ENCODE measurements around the gene GABRA1. TPM values are rescaled to one million over a fixed set of nuclear protein-coding genes. Genes with fewer than 3 reads are reported as not detected.

Gene GABRA1
- not detected in 2 replicates for total RNA-seq (2014; rRNA removed; shearing (Covaris generic))
- not detected in 2 replicates for polyA plus RNA-seq (2016; fragmentation: Nextera tagmentation; extraction: Ambion mirVana)

DNA sequence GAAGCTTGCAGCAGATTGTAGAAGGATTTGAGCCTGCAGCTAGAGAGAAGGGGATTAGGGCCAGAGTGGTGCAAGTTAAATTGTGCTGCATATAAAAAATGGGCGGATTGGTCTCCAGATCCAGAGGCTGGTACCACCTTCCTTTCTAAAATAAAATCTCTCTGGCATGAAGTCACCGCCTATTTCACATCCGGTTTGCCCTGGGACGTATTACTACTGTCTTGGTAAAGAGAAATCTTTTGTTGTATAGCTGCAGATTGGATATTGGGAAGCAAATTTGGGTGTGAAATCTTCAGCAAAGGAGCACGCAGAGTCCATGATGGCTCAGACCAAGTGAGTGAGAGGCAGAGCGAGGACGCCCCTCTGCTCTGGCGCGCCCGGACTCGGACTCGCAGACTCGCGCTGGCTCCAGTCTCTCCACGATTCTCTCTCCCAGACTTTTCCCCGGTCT is at the start of gene GABRA1:
Gene GABRA1, plus strand, starts transcription at position 180 of the 451 bp plus-strand sequence. CDS start 2,691 bp downstream, outside the sequence.
- in situ Hi-C loops (cut with MboI) = no loop called here
- H3F3A ChIP-seq (ENCODE audit: insufficient read depth) = no peaks in the 10 kb centered on the region
- peak; percentile 0 for DNase-seq
- no peak within 1 kb of the TSS for H3K27ac ChIP-seq
- WGBS, 2 experiments (ENCODE audit: low coverage in 1 of 2, low lambda C conversion rate in 2 of 2, missing lambda C conversion rate in 2 of 2) = 1 to 3% methylated on average over 16 of the region's 16 CpGs
- no peaks in the 10 kb centered on the region for H3K36me3 ChIP-seq (ENCODE audit: low read depth)
- no peak within 1 kb of the TSS for H3K9ac ChIP-seq
- no peak within 1 kb of the TSS for H2AFZ ChIP-seq
- no peaks in the 10 kb centered on the region for H3K27me3 ChIP-seq (replicated peaks; ENCODE audit: insufficient read depth)
- H3K4me3 ChIP-seq = no peak within 1 kb of the TSS
- H3K4me1 ChIP-seq (ENCODE audit: insufficient read depth) = no peaks in the 10 kb centered on the region
- no peaks in the 10 kb centered on the region for H4K20me1 ChIP-seq (ENCODE audit: insufficient read depth)
- H3K79me2 ChIP-seq (ENCODE audit: insufficient read depth) = no peaks in the 10 kb centered on the region
- no peak for TF ChIP-seq EZH2phosphoT487 (IDR thresholded peaks at IDR 0.05; ENCODE audit: insufficient read depth, low read depth)
- TF ChIP-seq EZH2 (IDR thresholded peaks at IDR 0.05; ENCODE audit: insufficient read depth, poor library complexity, severe bottlenecking) = no peak
- no peak within 1 kb of the TSS for H3K4me2 ChIP-seq (ENCODE audit: unreplicated experiment)
- H3K9me2 ChIP-seq (ENCODE audit: insufficient read depth) = no peaks in the 10 kb centered on the region
- H3K9me3 ChIP-seq (ENCODE audit: low read depth) = no peaks in the 10 kb centered on the region

DNA sequence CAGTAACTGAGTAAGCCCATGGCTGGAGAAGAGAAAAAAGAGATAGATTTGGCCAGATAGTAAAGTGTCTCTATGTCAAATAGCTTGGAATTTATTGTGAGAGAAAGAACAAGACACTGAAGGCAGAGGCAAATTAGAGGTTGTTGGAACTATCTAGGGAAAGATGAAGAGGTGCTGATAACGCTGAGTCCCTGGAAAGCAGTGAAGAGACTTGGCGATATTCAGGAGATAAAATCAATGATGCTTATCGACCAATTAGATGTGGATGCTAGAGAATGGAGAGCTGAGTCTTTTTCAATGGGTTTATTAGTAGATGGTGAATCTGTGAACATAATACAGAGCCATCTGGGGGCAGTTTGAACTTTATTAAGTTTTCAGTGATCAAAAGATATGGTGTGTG is 48.6 kb upstream of the GABRA1 start:
- Histone ChIP-seq H3F3A (ENCODE audit: insufficient read depth) (no peaks in the 10 kb centered on the region), H3K4me2 (ENCODE audit: unreplicated experiment) (no peak overlapping the region), H3K36me3 (ENCODE audit: low read depth) (no peaks in the 10 kb centered on the region), H3K4me1 (ENCODE audit: insufficient read depth) (no peaks in the 10 kb centered on the region), H3K9ac (no peak overlapping the region), H3K9me2 (ENCODE audit: insufficient read depth) (no peaks in the 10 kb centered on the region), H3K4me3 (no peak overlapping the region), H2AFZ (no peak overlapping the region), H3K9me3 (ENCODE audit: low read depth) (no peaks in the 10 kb centered on the region), H4K20me1 (ENCODE audit: insufficient read depth) (no peaks in the 10 kb centered on the region), H3K79me2 (ENCODE audit: insufficient read depth) (no peaks in the 10 kb centered on the region), H3K27me3 (replicated peaks; ENCODE audit: insufficient read depth) (no peaks in the 10 kb centered on the region), H3K27ac (no peak overlapping the region)
- in situ Hi-C loops (cut with MboI) = no loop called here
- WGBS, 2 experiments (ENCODE audit: low coverage in 1 of 2, low lambda C conversion rate in 2 of 2, missing lambda C conversion rate in 2 of 2) = 29% methylated on average over 3 of the region's 3 CpGs
- DNase-seq = no peak
- TF ChIP-seq EZH2 (IDR thresholded peaks at IDR 0.05; ENCODE audit: insufficient read depth, poor library complexity, severe bottlenecking) = no peak
- no peak for TF ChIP-seq EZH2phosphoT487 (IDR thresholded peaks at IDR 0.05; ENCODE audit: insufficient read depth, low read depth)

DNA sequence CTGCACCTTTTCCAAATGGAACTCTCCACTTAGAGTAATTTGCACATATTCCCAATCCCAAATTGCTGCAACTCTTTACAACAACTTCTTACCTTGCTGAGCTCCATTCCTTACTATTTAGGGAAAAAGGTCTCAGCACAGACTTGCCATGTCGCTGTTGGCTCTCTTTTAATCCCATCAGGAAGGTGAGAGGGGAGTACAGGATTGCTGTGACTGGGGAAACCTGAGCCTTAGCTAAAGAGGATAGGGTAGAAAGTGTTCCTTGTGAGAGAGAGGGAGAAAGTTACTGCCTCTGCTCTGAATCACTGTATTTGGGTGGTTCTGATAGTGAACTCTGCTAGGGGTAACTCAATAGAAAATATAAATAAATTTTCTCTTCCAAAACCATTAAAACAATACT is 43.7 kb upstream of the GABRA1 start:
- no peaks in the 10 kb centered on the region for H3K9me2 ChIP-seq (ENCODE audit: insufficient read depth)
- TF ChIP-seq EZH2 (IDR thresholded peaks at IDR 0.05; ENCODE audit: insufficient read depth, poor library complexity, severe bottlenecking) (no peak), EZH2phosphoT487 (IDR thresholded peaks at IDR 0.05; ENCODE audit: insufficient read depth, low read depth) (no peak)
- H2AFZ ChIP-seq = no peak overlapping the region
- H3K27ac ChIP-seq = no peak overlapping the region
- no peaks in the 10 kb centered on the region for H3K79me2 ChIP-seq (ENCODE audit: insufficient read depth)
- no peaks in the 10 kb centered on the region for H3K27me3 ChIP-seq (replicated peaks; ENCODE audit: insufficient read depth)
- H3K4me1 ChIP-seq (ENCODE audit: insufficient read depth) = no peaks in the 10 kb centered on the region
- no peak overlapping the region for H3K4me3 ChIP-seq
- H3F3A ChIP-seq (ENCODE audit: insufficient read depth) = no peaks in the 10 kb centered on the region
- no peak for DNase-seq
- no peaks in the 10 kb centered on the region for H3K9me3 ChIP-seq (ENCODE audit: low read depth)
- no peak overlapping the region for H3K9ac ChIP-seq
- no peaks in the 10 kb centered on the region for H3K36me3 ChIP-seq (ENCODE audit: low read depth)
- no peaks in the 10 kb centered on the region for H4K20me1 ChIP-seq (ENCODE audit: insufficient read depth)
- in situ Hi-C loops (cut with MboI) = no loop called here
- H3K4me2 ChIP-seq (ENCODE audit: unreplicated experiment) = no peak overlapping the region
- 0 to 10% methylated on average over 1 of the region's 1 CpG for WGBS, 2 experiments (ENCODE audit: low coverage in 1 of 2, low lambda C conversion rate in 2 of 2, missing lambda C conversion rate in 2 of 2)

- no peak overlapping the region for H2AFZ ChIP-seq
- H3K4me1 ChIP-seq (ENCODE audit: insufficient read depth) = no peaks in the 10 kb centered on the region
- no peaks in the 10 kb centered on the region for H3K36me3 ChIP-seq (ENCODE audit: low read depth)
- H3K4me3 ChIP-seq = no peak overlapping the region
- no peak overlapping the region for H3K27ac ChIP-seq
- H3K79me2 ChIP-seq (ENCODE audit: insufficient read depth) = no peaks in the 10 kb centered on the region
- no peak for TF ChIP-seq EZH2phosphoT487 (IDR thresholded peaks at IDR 0.05; ENCODE audit: insufficient read depth, low read depth)
- TF ChIP-seq EZH2 (IDR thresholded peaks at IDR 0.05; ENCODE audit: insufficient read depth, poor library complexity, severe bottlenecking) = no peak
- H4K20me1 ChIP-seq (ENCODE audit: insufficient read depth) = no peaks in the 10 kb centered on the region
- DNase-seq = peak; percentile 8
- H3K9me3 ChIP-seq (ENCODE audit: low read depth) = no peaks in the 10 kb centered on the region
- H3K4me2 ChIP-seq (ENCODE audit: unreplicated experiment) = no peak overlapping the region
- 2 to 6% methylated on average over 5 of the region's 5 CpGs for WGBS, 2 experiments (ENCODE audit: low coverage in 1 of 2, low lambda C conversion rate in 2 of 2, missing lambda C conversion rate in 2 of 2)
- H3F3A ChIP-seq (ENCODE audit: insufficient read depth) = no peaks in the 10 kb centered on the region
- no peaks in the 10 kb centered on the region for H3K27me3 ChIP-seq (replicated peaks; ENCODE audit: insufficient read depth)
- H3K9ac ChIP-seq = no peak overlapping the region
- in situ Hi-C loops (cut with MboI) = no loop called here
- no peaks in the 10 kb centered on the region for H3K9me2 ChIP-seq (ENCODE audit: insufficient read depth)
Measured at GRCh38 chr5:161846746-161847145, 1.2 kb upstream of the GABRA1 start.

DNA sequence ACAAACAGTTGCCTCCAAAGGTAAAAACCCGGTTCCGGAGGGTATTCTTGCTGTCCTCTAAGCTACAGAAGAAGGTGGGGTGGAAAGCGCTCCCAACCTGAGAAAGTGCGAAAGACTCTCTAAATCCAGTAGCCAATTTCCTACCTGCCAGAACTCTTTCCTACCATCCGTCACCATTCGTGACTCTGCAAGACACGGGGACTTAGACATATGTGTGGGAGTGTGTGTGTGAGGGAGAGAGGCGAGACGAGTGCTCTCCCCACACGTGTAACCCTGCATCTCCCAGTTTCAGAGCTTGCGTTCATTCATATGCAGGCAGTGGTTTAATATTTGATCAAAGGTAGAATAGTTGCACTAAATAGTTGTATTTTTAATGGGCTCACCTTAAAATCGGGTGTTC is 473 bp upstream of the GABRA1 start:
- Histone ChIP-seq H3K79me2 (ENCODE audit: insufficient read depth) (no peaks in the 10 kb centered on the region), H3K4me3 (no peak overlapping the region), H3K27ac (no peak overlapping the region), H3K4me1 (ENCODE audit: insufficient read depth) (no peaks in the 10 kb centered on the region), H3F3A (ENCODE audit: insufficient read depth) (no peaks in the 10 kb centered on the region), H3K27me3 (replicated peaks; ENCODE audit: insufficient read depth) (no peaks in the 10 kb centered on the region), H3K4me2 (ENCODE audit: unreplicated experiment) (no peak overlapping the region), H3K9ac (no peak overlapping the region), H4K20me1 (ENCODE audit: insufficient read depth) (no peaks in the 10 kb centered on the region), H2AFZ (no peak overlapping the region), H3K36me3 (ENCODE audit: low read depth) (no peaks in the 10 kb centered on the region), H3K9me3 (ENCODE audit: low read depth) (no peaks in the 10 kb centered on the region), H3K9me2 (ENCODE audit: insufficient read depth) (no peaks in the 10 kb centered on the region)
- WGBS, 2 experiments (ENCODE audit: low coverage in 1 of 2, low lambda C conversion rate in 2 of 2, missing lambda C conversion rate in 2 of 2) = 3 to 5% methylated on average over 12 of the region's 12 CpGs
- in situ Hi-C loops (cut with MboI) = no loop called here
- DNase-seq = no peak
- no peak for TF ChIP-seq EZH2phosphoT487 (IDR thresholded peaks at IDR 0.05; ENCODE audit: insufficient read depth, low read depth)
- TF ChIP-seq EZH2 (IDR thresholded peaks at IDR 0.05; ENCODE audit: insufficient read depth, poor library complexity, severe bottlenecking) = no peak
